HG02798 (cell line): ENCODE results near the gene FILIP1.

ENCODE experiments used
- ATAC-seq: cut with Tn5 transposase; IDR thresholded peaks from one replicate; pipeline ENCODE4 v1.9.1; 2021; ENCODE audit warnings: mild to moderate bottlenecking; ENCODE audit not compliant: unreplicated experiment, poor library complexity

FILIP1 gene

GRCh38 chr6:75386050-75386770 is 107.4 kb downstream of the FILIP1 start:
- no peak for ATAC-seq

GRCh38 chr6:75384116-75384515 is 109.5 kb downstream of the FILIP1 start:
- ATAC-seq = no peak

GRCh38 chr6:75382634-75382900 is 111.0 kb downstream of the FILIP1 start:
- no peak for ATAC-seq

GRCh38 chr6:75381877-75382633 is 111.5 kb downstream of the FILIP1 start:
- ATAC-seq = no peak

- no peak for ATAC-seq
These were observed 114.1 kb downstream of the FILIP1 start for GRCh38 chr6:75379536-75379935.

- no peak for ATAC-seq
These were observed 115.5 kb downstream of the FILIP1 start for GRCh38 chr6:75378101-75378500.

GRCh38 chr6:75377386-75377785 is 116.2 kb downstream of the FILIP1 start:
- no peak for ATAC-seq

GRCh38 chr6:75376347-75377024 is 117.1 kb downstream of the FILIP1 start:
- ATAC-seq = no peak

GRCh38 chr6:75374961-75375400 is 118.6 kb downstream of the FILIP1 start:
- no peak for ATAC-seq

GRCh38 chr6:75372884-75373283 is 120.7 kb downstream of the FILIP1 start:
- no peak for ATAC-seq

GRCh38 chr6:75370011-75370410 is 123.6 kb downstream of the FILIP1 start:
- no peak for ATAC-seq

- no peak for ATAC-seq
These were observed 124.7 kb downstream of the FILIP1 start for GRCh38 chr6:75368864-75369402.

- ATAC-seq = peak; percentile 54
These were observed 125.3 kb downstream of the FILIP1 start for GRCh38 chr6:75368151-75368779.

- ATAC-seq = no peak
These were observed 130.3 kb downstream of the FILIP1 start for GRCh38 chr6:75363304-75363703.

- no peak for ATAC-seq
These were observed 140.0 kb downstream of the FILIP1 start for GRCh38 chr6:75353644-75354043.

- no peak for ATAC-seq
These were observed 142.0 kb downstream of the FILIP1 start for GRCh38 chr6:75351570-75351969.

GRCh38 chr6:75350808-75351207 is 142.8 kb downstream of the FILIP1 start:
- ATAC-seq = no peak

GRCh38 chr6:75350156-75350555 is 143.4 kb downstream of the FILIP1 start:
- ATAC-seq = no peak

GRCh38 chr6:75349262-75349984 is 144.2 kb downstream of the FILIP1 start:
- no peak for ATAC-seq

- no peak for ATAC-seq
These were observed 144.7 kb downstream of the FILIP1 start for GRCh38 chr6:75348882-75349261.
